ENCODE data around the gene CAMTA1.

Gene CAMTA1

DNA sequence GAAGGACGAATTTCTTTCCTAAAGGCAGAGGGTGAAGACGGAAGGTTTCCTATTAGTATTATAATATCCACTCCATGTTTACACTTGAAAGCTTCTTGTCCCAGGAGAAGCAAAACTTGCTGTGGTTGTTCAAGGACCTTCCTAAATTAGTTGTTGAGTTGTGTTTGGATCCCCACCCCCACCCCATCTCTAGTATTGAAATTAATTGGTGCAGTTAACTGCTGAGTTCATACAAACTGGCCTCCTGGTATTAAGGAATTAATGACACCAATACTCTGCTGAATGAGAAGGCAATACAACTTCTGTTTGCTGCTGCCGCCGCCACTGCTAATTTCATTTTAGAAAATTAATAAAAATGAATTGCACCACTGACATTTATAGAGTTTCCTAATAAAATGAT is 308.8 kb downstream of the CAMTA1 start:
- ATAC-seq, result no peak

DNA sequence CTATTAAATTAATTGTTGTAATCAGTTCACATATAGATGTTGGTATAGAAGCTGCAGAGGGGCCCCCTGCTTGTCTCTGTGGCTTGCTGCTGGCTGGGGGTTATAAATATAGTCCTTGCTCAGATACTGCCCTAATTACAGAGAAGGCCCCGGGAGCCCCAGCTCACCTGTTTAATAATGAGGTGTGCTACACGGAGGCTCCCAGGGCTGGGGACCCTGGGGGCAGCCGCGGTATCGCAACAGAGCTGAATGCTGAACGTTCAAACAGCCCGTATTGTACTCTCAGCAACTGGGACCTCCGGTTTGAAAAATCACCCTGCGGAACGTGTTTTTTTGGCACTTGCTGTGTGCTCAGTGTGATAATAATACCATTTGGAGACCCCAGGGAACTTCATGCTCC is 309.3 kb downstream of the CAMTA1 start:
- no peak for ATAC-seq

DNA sequence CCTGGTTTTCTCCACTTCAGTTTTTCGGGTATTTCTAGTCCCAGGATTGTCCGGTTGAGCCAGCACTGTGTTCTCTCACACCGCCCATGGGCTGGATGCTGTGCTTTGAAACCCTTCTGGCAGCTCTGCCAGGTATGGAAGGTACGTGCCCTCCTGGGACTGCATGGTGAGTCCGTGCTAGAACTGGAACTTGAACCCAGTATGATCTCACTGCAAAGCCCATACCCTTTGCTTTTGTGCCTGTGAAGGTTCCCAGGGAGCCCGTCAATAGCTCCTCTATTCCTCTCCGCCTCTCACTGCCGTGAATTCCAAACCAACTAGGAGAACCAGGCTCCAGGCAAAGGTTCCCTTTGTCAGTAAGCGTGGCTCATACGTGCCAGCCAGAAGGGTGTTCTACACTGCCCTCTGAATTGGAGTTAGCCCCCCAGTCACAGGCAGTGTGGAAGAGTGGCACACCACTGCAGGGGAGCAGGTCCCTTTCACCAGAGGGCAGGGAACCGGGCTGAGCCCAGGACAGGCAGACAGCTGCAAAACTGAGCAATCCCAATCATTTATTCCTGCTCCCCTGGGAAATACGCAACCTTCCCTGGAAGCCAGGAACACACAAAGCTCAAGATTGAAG is 310.2 kb downstream of the CAMTA1 start:
- no peak for ATAC-seq

DNA sequence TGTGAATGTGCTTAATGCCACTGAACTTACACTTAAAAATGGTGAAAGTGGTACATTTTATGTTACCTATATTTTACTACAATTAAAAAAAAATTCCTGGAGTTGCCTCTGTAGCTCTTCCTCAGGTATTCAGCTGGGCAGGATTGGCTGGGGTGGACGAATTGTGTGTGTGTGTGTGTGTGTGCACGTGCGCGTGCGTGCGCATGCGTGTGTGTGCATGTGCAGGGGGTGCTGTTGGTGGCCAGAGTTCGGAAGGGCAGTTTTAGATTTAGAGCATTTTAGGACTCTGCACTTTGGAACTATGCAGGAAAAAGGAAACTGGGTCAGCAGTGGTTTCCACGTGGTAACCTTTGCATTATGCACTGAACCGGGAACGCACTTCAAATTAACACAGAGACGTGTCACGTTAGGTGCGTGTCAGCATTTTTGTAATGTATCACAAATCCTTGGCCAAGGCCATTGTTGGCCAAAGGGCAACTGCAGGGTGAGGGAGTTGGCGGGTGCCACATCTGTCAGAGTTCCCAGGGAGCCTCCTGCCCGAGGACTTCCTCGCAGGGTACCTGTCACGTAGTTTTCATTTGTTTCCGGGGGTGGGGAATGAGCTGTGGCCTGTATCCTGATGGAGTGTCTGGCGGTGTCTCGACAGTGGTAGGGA is 312.8 kb downstream of the CAMTA1 start:
- no peak for ATAC-seq

DNA sequence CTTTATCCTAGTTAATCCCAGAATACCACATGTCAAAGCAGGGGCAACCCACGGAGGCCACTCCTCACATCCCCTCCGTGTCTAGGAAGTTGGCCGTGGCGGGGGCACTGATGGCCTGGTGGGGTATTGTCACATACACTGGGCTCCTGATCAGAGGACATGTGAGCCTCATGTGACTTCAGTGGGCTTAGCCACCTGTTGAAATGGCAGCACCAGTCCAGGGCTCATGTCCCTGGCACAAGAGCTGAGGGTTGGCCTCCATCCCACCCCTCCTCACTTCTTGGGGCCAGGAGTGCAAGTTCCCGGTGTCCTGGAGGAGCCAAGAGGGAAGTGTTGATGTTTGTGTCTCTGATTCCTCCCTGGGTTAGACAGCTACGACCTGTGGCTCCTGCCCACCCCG is 313.4 kb downstream of the CAMTA1 start:
- no peak for ATAC-seq

DNA sequence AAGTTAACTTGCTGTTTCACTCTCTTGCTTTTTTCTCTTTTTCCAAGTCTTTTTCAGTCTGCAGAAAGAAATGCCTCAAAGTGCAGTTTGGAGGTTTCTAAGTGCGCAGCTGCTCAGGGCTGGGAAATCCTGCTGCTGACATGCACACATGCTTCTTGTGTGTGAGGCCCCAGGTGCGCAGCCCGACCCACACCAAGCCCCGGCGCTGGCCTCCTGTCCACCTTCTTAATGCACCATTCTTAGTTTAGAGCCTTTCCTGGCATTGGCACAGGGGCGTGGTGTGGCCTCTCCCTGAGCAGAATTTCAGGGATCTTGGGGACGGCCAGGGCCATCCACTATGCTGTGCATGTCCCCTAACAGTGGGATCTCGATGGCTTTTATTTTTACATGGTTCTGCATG is 315.2 kb downstream of the CAMTA1 start:
- no peak for ATAC-seq

DNA sequence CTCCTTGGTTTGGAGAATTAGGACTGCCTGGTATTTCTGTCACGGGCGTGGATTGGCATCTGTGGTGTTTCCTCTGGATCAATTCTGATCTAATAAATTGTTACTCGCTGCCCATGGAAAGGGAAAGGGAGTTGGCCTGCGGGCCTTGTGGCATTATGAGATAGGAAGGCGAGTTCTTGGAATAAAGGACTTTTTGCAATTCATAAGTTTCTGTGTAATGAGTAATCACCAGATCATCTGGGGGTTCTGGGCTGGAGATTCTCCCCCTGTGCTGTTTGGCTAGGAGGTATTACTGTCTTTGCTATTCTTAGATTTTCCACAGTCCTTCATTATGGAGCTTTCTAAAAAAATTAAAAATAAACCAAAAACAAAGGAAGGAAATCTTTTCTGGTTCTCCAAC is 315.9 kb downstream of the CAMTA1 start:
- ATAC-seq, result no peak

DNA sequence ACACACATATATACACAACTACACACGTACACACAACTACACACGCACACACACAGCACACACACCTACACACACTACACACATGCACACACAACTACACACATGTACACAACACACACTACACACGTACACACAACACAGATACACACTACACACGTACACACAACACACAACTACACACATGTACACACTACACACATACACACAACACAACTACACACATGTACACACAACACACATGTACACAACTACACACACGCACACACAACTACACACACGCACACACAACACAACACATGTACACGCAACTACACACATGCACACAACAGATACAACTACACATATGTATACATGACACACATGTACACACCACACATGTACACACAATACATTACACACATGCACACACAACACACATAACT is 318.1 kb downstream of the CAMTA1 start:
- no peak for ATAC-seq

DNA sequence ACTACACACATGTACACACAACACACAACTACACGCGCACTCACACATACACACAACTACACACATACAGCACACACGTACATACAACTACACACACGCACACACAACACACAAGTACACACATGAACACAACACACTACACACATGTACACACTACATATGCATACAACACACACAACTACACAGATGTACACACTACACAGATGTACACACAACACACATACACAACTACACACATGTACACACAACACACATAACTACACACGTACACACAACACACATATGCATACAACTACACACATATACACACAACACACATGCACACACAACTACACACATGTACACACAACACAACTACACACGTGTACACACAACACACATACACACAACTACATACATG is 318.6 kb downstream of the CAMTA1 start:
- ATAC-seq, result no peak

DNA sequence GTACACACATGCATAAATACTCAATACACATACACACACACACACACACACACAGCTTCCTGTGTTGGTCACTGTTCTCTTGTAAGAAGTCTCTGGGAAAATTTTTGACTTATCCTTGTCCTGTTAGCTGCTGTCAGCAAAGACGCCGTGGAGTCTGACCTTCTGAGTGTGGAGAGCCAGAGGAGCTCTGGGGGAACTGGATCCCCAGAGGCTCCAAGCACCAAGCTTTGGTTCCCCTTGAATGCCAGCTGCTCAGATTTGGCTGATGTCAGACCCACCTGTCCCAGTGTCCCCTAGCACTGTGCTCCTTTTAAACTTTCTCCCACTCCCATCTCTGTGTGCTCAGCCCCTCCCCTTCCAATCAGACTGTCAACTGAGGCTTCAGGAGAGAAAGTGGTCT is 319.1 kb downstream of the CAMTA1 start:
- no peak for ATAC-seq

DNA sequence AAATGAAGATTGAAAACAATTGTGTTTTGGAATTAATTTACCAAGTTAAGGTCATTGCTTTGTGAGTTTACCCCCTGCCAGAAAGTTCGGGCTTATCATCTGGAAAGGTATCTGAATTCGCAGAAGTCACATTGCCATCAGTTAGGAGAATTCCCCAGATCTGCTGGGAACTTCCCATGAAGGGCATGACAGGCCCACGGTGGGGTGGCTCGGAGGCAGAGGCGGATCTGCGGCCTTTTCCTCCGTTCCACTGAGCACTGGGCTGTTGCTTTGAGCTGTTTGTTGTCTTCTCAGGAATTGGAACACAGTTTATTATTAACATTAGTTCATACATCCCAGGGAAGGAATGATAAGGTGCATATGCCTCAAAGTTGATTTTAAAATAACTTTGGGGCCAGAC is 320.0 kb downstream of the CAMTA1 start:
- ATAC-seq, result no peak

DNA sequence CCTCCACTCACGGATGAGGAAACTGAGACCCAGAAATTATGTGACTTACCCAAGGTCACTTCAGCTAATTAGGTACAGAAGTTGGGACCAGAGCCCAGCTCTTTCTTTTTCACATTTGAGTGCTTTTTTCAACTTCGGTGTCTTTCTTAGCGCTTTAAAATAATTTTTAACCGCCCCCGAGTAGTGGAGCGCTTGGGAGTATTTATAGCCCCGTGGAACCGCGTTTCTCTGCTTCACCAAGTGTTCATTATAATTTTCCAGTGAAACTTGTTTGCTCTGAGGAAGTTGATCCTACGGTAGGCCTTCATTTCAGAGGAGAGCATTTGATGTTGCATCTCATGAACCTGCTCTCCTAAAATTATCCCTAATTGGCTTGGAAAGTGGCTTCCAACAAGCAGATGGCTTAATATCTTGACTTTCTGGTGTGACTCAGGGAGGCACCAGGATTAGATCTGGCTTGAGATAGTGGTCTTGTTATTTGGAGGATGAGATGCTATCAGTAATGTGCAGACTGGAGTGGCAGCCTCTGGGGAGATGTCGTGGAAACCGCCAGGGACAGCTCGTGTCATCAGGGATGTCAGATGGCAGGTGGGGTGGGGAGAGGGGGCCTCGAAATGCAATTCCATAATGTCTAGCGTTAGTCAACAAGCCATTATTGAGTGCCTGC is 321.3 kb downstream of the CAMTA1 start:
- no peak for ATAC-seq

DNA sequence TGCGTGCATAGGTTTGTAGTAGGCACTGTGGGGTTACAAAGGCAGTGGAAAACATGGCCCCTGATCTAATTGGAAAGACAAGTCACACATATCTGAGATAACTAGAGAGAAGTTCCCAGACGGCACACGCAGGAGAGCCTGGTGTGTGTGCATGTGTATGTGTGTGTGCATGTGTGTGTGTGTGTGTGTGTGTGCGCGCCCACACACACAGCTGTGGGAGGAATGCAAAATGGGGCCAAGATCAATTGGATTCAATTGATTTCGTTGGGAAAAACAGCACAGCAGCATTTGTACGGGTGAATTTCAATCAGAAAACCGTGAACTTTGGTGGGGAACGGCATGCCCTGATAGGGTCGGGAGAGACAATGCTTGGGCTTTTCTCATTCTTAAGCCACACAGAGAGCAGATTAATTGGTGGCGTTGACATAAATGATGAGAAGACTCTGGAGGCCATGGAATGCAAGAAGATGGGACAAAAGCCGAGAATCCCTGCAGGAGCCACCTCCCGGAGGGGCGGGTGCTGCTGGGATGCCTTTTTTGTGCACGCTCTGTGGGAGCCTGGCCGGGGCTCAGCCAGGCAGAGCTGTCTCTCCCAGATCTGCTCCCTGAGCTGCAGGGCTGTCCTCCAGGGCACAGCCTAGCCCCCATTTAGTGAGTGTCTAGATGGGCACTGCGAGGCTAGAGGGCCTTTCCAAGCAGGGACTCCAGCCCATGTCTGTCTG is 322.0 kb downstream of the CAMTA1 start:
- ATAC-seq, result no peak

DNA sequence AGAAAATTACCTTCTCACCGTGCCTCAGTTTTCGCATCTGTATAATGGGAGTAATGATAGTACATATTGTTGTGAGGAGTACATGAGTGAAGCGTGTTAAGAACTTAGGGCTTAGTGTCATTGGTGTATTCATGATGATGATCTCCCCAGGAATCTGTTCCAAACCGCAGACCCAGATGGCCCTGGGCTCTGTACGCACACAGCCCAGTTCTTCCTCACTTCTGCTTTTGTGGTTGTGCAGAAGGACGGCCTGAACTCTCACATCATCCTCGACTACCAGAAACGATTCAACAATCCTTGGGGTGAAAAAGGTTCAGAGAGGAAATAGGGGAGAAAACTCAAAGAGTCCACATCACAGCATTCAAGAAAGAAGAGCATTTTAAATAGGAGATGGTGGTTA is 323.0 kb downstream of the CAMTA1 start:
- no peak for ATAC-seq

DNA sequence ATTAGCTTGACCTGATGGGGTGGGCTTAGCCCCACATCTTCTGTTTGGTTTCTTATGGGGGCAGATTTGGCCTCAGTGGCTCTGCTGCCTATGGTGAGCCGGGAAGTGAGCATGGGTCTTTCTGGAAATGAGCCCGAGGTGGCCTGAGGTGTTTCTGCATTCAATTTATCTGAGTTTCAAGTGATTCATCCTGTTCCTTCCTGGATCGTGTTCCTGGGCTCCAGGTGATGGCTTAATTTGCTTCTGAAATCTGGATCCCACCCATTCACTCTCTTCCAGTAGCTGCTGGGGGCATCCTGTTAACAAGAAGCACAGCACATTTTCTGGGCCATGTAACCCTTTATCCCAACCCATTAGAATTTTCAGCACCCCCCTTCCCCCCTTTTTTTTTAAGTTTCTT is 324.6 kb downstream of the CAMTA1 start:
- no peak for ATAC-seq

DNA sequence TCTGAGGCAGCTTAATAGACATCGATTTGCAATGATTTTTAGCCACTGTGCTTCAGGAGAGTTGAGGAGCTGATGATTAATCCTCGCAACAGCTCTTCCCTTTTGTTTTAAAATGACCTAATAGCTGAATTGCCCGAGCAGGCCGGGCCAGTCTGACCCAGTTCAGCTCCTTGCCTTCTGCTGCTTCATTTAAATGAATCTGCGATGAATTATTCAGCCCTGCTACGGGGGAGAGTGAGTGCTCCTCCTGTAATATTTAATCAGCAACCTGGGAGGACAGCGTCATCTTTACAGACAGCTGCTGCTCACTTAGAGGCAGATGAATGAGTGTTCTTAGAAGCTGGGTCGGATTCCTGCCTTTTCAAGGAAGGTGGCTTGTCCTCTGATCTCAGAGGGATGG is 325.1 kb downstream of the CAMTA1 start:
- ATAC-seq, result no peak

DNA sequence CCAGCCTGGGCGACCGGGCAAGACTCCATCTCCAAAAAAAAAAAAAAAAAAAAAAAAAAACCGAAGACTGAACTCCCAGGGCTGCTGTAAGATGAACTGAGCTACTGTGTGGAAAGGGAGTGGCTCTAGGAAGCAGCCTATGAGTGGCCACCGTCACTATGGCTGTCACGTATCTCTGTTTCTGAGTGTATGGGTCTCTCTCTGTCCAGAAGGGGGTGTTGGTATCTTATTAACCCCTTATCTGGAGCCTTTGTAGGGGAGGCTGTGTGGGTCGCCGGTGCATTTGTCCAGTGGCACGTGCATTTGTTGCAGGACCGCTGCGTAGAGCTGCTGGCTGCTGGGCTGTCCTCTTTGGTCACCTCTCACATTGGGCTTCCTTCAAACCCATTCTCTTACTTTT is 326.6 kb downstream of the CAMTA1 start:
- ATAC-seq, result no peak

DNA sequence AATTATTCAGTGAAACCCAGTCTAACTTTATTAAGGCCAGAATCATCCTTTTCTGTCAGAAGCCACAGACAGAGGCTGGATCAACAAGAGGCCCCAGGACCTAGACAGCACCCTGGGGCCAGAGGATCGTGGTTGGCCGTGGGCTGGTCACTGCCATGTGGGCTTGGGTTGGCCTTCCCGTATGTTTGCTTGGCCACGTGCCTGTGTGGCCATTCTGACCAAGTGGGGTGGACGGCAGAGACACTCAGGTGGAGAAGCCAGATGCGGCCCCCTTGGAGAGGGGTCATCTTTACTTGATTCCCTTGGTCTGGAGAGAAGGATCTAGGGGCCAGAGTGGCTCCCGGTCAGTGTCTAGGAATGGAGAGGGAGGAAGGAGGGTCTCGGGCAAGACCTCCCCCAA is 327.9 kb downstream of the CAMTA1 start:
- ATAC-seq, result no peak

DNA sequence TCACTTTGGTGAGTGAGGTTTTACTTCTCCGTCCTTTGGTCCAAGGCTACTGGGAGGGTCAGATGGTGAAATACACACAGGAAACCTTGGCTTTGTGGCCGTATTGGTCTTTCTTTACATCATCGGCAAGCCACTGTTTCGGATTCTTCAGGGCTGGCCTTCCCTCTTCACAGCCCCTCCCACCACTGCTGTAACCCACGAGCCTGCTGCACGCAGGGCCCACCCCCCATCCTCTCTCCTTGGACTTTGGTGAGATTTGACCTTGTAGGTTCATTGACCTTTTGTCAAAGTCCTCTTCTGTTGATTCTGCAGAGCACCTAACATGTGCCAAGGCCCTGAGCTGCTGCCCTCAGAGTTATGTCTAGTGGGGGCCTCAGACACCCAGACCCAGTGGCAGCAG is 328.6 kb downstream of the CAMTA1 start:
- ATAC-seq, result no peak

DNA sequence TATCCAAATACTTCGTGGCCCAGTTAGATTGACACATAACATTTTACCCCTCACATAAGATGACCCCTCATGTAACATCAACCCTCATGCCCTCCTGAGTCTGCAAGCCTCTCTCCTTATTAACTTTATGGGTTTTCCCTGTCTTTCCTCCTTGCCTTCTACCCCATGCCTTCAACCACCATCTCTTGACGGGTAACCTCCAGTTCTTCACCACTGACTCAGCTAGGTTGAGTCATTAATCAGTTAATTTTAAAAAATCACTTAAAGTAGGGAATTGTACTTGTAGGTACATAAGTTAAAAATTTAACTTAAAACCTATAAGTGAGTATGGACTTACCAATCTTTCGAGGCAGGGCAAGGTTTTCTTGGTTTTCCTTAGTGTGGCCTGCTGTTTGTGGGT is 330.7 kb downstream of the CAMTA1 start:
- no peak for ATAC-seq

DNA sequence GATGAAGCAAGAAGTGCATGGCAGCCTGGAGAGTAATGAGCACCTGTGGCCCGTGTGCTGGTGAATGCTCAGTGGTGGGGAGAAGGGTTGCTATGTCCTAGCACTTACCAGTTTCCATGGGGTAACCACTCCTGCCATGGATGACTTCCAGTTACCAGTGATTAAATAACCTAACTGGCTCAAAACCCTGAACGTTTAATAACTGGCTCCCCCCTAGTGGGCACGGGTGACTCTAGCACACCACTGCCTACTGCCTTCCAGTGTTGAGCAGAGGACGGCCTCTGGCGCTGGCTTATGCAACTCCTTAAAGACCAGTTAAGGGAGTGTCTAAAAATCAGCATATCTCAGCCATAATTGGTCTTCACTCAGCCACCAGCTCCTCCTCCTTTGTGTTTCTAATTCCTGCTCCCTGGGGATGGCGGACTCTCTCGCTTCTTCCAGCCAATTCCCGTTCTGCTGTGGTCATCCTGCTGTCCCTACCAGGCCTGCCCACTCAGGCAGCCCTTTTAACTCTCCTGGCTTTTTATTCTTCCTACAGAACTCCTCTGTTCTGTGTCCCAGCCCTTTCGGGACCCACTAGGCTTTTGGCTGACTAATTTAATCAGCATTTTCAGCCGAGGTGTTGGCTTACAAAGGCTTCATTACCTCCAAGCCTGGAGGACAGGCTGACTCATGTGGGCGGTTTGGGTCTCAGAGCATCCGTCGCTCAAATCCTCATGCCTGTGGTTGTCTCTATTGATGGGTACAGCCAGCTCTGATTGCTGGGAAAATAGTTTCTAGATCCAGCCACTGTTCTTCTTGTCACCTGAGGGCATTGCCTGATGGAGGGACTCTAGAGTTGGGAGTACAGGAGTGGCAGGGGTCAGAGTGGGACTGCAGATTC is 332.4 kb downstream of the CAMTA1 start:
- peak in 1 of 2 donors; percentile 13 for ATAC-seq

DNA sequence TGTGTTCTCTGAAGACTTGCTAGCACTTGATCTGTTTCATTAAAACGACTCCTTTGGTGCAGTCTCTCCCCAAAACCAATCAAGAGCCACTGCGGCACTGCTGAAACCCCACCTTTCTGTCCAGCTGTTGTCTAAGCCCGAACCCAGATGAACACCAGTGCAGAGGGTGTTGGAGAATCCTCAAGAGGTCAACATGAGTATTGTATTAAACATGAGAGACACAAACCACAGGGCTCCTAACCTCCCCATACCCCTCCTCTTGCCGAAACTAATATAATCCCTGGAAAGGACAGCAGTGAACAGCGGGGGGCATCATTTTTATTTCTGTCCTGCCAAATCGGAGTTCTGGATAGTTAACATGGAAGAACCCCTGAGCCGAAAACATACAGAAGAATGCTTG is 333.9 kb downstream of the CAMTA1 start:
- no peak for ATAC-seq

Measured in activated CD4-positive, CD25-positive, alpha-beta regulatory T cell treated with anti-CD3 and anti-CD28 coated beads, Interleukin-2, amount 50 U/mL, for 24 hours (primary cell).